HG02840 (cell line): ENCODE data around the gene ENPP5.

ENCODE experiments used
- ATAC-seq: cut with Tn5 transposase; IDR thresholded peaks from one replicate; pipeline ENCODE4 v1.9.1; 2021; ENCODE audit warnings: mild to moderate bottlenecking, moderate library complexity, moderate number of reproducible peaks; ENCODE audit not compliant: unreplicated experiment, low FRiP score

Gene ENPP5

GRCh38 chr6:46170357-46171289 is at the start of gene ENPP5:
TSS of gene ENPP5 (minus strand) at chr6:46170980. CDS start at chr6:46168262, 2,718 bp downstream.
- ATAC-seq = peak; percentile 95

GRCh38 chr6:46219661-46220060 is 48.9 kb upstream of the ENPP5 start:
- ATAC-seq = no peak

- ATAC-seq = no peak
Observed at GRCh38 chr6:46218457-46218856, 47.7 kb upstream of the ENPP5 start.

GRCh38 chr6:46217671-46218131 is 46.9 kb upstream of the ENPP5 start:
- ATAC-seq = peak; percentile 69

DNA sequence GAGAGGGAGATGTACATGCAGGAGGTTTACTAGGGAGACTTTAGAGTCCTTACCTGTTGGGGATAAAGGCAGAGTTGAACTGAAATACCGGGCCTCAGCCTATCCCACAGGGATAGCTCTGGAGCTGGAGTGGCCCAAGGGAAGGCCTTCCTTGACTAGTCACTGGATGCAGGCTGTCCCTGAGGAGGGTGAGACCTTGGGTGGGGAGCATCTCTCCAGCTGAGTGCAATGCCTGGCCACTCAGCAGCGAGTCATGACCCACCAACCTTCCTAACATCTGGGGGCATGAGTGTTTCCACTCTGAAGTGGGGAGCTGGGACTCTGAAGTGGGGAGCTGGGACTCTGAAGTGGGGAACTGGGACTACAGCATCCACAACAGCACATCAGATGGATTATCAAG is 46.1 kb upstream of the ENPP5 start:
- ATAC-seq = no peak

GRCh38 chr6:46215777-46216176 is 45.0 kb upstream of the ENPP5 start:
- no peak for ATAC-seq

DNA sequence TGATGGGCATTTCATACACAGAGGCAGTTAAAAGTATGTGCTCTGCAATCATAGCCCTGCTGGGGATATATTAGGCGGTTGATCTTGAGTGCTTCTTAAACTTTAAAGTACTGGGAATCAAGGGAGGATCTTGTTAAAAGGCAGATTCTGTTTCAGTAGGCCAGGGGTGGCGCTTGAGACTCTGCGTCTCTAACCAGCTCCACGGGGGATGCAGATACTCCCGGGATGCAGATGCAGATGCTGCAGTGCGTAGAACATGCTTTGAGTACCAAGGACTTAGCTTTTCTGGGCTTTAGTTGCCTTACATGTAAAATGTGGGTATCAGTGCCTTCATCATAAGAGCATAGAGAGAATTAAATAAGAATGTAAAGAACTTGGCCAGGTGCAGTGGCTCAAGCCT is 44.4 kb upstream of the ENPP5 start:
- ATAC-seq = no peak

DNA sequence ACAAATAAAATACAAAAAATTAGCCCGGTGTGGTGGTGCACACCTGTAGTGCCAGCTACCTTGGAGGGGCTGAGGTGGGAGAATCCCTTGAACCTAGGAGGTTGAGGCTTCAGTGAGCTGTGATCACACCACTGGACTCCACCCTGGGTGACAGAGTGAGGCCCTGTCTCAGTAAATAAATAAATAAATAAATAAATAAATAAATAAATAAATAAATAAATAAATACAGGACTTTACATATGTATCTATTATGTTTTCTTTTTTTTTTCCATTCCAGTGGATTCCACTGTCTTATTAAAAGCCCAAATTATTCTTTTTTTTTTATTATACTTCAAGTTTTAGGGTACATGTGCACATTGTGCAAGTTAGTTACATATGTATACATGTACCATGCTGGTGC is 41.1 kb upstream of the ENPP5 start:
- no peak for ATAC-seq

GRCh38 chr6:46210294-46210693 is 39.5 kb upstream of the ENPP5 start:
- no peak for ATAC-seq

DNA sequence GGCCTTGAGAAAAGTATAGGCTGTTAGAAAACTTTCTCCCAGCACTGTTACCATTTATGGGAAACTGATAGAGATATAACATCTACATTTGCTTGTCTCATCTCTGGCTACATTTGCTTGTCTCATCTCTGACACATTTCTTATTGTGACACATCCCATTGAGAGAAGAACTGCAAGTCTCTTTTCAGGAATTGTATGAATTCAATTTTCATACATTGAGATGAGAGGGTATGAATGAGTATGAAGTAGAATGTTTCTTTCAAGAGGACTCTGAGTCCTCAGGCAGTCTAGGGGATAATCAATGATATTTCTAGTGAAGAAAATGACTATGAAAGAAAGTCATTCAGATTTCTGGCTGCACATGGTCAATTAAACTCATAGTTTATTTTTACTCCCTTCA is 37.5 kb upstream of the ENPP5 start:
- ATAC-seq = no peak

GRCh38 chr6:46207174-46207573 is 36.4 kb upstream of the ENPP5 start:
- no peak for ATAC-seq

DNA sequence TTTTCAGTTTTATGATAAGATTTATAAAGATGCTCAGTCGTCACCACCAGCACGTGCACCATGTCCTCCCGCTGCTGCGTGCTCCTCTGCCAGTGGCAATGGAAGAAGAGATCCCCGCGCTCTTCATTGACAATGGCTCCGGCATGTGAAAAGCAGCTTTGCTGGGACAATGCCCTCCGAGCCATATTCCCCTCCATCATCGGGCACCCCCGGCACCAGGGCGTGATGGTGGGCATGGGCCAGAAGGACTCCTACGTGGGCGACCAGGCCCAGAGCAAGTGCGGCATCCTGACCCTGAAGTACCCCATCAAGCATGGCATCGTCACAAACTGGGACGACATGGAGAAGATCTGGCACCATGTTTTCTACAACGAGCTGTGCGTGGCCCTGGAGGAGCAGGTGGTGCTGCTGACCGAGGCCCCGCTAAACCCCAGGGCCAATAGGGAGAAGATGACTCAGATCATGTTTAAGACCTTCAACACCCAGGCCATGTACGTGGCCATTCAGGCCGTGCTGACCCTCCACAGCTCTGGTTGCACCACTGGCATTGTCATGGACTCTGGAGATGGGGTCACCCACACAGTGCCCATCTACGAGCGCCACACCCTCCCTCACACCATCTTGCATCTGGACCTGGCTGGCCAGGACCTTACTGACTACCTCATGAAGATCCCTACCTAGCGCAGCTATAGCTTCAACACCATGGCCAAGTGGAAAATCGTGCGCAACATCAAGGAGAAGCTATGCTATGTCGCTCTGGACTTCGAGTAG is 34.3 kb upstream of the ENPP5 start:
- no peak for ATAC-seq

DNA sequence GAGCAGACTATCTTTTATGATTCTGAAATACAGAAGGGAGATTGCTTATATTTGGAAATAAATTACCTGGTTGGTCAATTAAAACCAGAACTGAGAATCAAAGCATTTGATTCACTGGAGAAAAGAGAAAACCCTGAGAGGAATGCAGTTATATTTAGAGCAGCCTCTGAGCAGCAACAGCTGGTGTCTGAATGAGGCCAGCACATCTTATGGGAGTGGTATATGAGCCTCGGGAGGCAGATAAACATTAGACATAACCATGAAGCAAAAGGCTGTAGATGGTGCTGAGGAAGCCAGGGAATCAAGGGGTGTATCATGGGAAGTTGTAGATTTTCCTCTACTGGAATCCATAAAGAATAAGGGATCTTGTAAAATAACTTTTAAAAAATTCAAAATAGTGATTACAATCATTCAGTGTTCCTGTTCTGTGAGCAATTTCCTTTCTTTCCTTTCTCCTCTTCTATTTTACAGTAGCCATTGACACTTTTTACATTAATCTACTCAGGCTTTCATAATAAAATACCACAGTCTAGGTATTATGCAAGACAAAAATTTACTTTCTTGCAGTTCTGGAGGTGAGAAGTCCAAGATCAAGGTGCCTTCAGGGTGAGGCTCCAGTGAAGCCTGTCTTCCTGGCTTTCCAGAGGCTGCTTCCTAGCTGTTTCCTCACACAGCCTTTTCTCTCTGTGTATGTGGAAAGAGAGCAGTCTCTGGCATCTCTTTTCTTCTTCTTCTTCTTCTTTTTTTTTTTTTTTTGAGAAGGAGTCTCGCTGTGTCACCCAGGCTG is 32.8 kb upstream of the ENPP5 start:
- ATAC-seq = no peak

GRCh38 chr6:46201702-46202101 is 30.9 kb upstream of the ENPP5 start:
- no peak for ATAC-seq

DNA sequence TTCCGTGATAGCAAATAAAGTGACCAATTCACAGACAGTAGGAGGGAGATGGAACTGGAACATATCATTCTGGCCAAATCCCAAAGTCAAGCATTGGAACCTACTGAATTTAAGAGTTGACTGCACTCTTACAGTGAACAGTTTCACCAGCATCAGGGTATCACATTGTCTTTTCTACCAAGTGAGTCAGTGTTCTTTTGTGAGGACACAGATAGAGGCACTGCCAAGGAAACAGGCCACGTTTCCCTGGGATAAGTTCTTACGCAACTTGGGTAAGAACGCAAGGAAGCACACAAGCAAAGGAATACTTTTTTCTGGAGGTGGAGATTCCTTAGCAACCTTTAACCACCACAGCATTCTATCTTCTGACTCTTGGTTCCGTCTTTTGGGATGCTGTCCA is 28.6 kb upstream of the ENPP5 start:
- no peak for ATAC-seq

DNA sequence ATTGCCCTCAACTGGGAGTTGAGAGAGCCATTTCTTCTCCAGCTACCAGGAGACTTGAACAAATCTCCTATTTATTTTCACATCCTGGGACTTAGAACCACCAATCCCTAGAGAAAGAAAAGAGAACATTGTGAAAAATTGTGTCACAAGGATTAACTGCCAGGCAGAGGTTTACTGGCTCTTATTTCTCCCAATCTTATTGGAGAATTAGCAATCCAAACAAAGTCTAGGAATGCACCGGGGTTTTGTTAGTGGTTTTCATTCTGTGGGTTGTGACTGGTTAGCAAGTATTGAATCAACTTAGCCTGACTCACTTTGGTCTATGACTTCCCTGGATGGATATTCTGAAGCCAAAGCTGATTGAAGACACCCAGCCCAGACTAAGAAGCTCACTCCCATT is 21.2 kb upstream of the ENPP5 start:
- ATAC-seq = no peak

DNA sequence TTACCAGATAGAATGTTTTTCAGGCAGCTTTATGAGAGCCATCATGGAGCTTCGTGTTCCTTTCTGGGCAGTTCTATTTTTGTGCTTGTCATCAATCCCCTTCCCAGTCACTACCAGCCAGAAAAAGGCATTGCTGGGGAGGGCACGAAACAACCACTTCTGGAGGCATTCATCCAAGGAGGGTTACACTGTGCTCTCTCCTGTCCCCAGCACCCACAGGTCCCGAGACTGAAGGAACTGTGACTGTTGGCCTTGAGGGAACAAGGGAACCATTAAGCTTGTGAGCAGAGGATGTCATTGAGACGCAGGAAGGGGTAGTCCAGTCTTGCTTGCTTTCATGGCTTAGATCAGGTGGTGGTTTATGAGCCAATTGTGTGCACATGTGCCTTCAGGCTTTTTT is 20.1 kb upstream of the ENPP5 start:
- no peak for ATAC-seq

GRCh38 chr6:46189726-46190125 is 18.9 kb upstream of the ENPP5 start:
- ATAC-seq = no peak

DNA sequence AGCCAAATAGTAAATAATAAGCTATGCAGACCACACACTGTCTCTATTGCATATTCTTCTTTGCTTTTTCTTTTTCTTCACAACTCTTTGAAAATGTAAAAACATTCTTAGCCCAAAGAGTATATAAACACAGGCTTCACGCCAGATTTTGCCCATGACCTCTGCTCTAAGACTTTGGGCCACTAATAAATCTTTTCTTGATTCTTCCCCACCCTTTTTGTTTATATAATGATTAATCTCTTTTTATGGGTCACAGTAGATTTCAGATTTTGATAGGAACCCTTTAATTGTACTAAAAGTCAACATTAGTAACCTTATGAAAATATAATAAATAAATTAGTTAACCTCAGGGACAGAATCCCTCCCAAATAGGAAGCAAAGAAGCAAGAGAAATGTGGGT is 15.8 kb upstream of the ENPP5 start:
- no peak for ATAC-seq

- ATAC-seq = no peak
Observed at GRCh38 chr6:46184114-46184513, 13.3 kb upstream of the ENPP5 start.

DNA sequence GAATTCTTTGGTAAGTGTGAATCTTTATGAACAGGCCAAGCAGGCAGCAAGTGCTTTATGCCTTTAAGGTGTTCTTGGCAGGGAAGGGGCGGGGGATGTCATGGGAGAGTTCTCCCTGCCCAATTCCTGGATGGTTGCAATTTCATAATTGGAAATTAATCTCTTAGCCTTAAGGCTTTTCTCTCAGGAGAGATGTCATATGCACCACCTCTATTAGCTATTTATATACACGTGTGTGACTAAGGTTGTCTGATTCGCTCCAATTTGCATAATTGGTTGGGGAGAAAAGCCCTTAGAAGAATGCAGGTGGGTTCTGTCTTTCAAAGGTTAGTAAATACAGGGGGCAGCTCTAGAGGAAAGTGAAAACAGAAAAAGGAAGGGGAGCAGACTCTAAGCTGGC is 5.2 kb upstream of the ENPP5 start:
- no peak for ATAC-seq
